ENCODE results near the gene OGDH.

OGDH gene

GRCh38 chr7:44709945-44710596, 103.6 kb downstream of the OGDH start:
- Histone ChIP-seq H3K4me3 (ENCODE audit: low read depth, low read length, poor library complexity, severe bottlenecking) (no peak overlapping the region), H3K27ac (ENCODE audit: low read depth, low read length, poor library complexity, severe bottlenecking) (no peak overlapping the region), H2AFZ (ENCODE audit: low read length) (no peak overlapping the region), H3K4me1 (ENCODE audit: insufficient read depth, low read length, severe bottlenecking) (no peaks in the 10 kb centered on the region), H3K79me2 (ENCODE audit: insufficient read depth, low read length) (no peaks in the 10 kb centered on the region), H3F3A (ENCODE audit: insufficient read depth, low read length) (no peaks in the 10 kb centered on the region), H3K9ac (ENCODE audit: low read length) (no peak overlapping the region), H3K9me2 (ENCODE audit: low read depth, low read length) (no peaks in the 10 kb centered on the region), H4K20me1 (ENCODE audit: insufficient read depth, low read length) (no peaks in the 10 kb centered on the region), H3K9me3 (ENCODE audit: low read length) (no peaks in the 10 kb centered on the region), H3K27me3 (ENCODE audit: insufficient read depth, low read length) (no peaks in the 10 kb centered on the region), H3K4me2 (ENCODE audit: low read length) (no peak overlapping the region), H3K36me3 (ENCODE audit: insufficient read depth, low read length) (peaks cover 42% of the 10 kb centered on the region)
- TF ChIP-seq CTCF (IDR thresholded peaks at IDR 0.05; ENCODE audit: low read length), result no peak
- TF ChIP-seq EZH2 (IDR thresholded peaks at IDR 0.05; ENCODE audit: borderline replicate concordance, low read length), result no peak

- H3K27me3 ChIP-seq (ENCODE audit: insufficient read depth, low read length), result no peaks in the 10 kb centered on the region
- TF ChIP-seq EZH2 (IDR thresholded peaks at IDR 0.05; ENCODE audit: borderline replicate concordance, low read length) (no peak), CTCF (IDR thresholded peaks at IDR 0.05; ENCODE audit: low read length) (no peak)
- H3K27ac ChIP-seq (ENCODE audit: low read depth, low read length, poor library complexity, severe bottlenecking), result no peak overlapping the region
- no peak overlapping the region for H3K4me3 ChIP-seq (ENCODE audit: low read depth, low read length, poor library complexity, severe bottlenecking)
- H3K9ac ChIP-seq (ENCODE audit: low read length), result no peak overlapping the region
- no peak overlapping the region for H2AFZ ChIP-seq (ENCODE audit: low read length)
- H3K9me2 ChIP-seq (ENCODE audit: low read depth, low read length), result no peaks in the 10 kb centered on the region
- no peaks in the 10 kb centered on the region for H3K4me1 ChIP-seq (ENCODE audit: insufficient read depth, low read length, severe bottlenecking)
- no peaks in the 10 kb centered on the region for H4K20me1 ChIP-seq (ENCODE audit: insufficient read depth, low read length)
- no peaks in the 10 kb centered on the region for H3K9me3 ChIP-seq (ENCODE audit: low read length)
- no peaks in the 10 kb centered on the region for H3F3A ChIP-seq (ENCODE audit: insufficient read depth, low read length)
- H3K36me3 ChIP-seq (ENCODE audit: insufficient read depth, low read length), result peaks cover 35% of the 10 kb centered on the region
- no peaks in the 10 kb centered on the region for H3K79me2 ChIP-seq (ENCODE audit: insufficient read depth, low read length)
- no peak overlapping the region for H3K4me2 ChIP-seq (ENCODE audit: low read length)
Observed at GRCh38 chr7:44711528-44711927, 105.1 kb downstream of the OGDH start.

DNA sequence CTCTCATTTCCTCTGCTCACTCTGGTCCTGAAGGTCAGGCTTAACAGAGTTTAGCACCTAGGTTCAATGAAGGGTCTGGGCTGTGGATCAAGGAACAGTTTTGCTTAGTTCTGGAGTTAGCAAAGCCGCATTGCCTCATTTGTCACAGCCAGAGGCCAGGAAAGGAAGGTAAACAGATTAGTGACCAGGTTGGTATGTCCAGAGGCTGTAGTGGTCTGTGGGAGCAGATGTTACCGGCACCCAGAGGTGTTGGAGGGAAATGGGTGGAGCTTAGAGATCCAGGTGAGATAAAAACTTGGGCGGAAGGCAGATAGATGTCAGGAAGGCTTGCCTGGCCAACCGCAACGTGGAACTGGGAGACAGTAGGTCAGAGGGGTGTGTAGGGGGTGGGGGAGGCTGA, 105.6 kb downstream of the OGDH start:
- H2AFZ ChIP-seq (ENCODE audit: low read length), result no peak overlapping the region
- peaks cover 30% of the 10 kb centered on the region for H3K36me3 ChIP-seq (ENCODE audit: insufficient read depth, low read length)
- H3K27ac ChIP-seq (ENCODE audit: low read depth, low read length, poor library complexity, severe bottlenecking), result no peak overlapping the region
- H3K9me3 ChIP-seq (ENCODE audit: low read length), result no peaks in the 10 kb centered on the region
- TF ChIP-seq EZH2 (IDR thresholded peaks at IDR 0.05; ENCODE audit: borderline replicate concordance, low read length) (no peak), CTCF (IDR thresholded peaks at IDR 0.05; ENCODE audit: low read length) (no peak)
- no peaks in the 10 kb centered on the region for H3K79me2 ChIP-seq (ENCODE audit: insufficient read depth, low read length)
- no peaks in the 10 kb centered on the region for H4K20me1 ChIP-seq (ENCODE audit: insufficient read depth, low read length)
- no peaks in the 10 kb centered on the region for H3K27me3 ChIP-seq (ENCODE audit: insufficient read depth, low read length)
- no peak overlapping the region for H3K4me3 ChIP-seq (ENCODE audit: low read depth, low read length, poor library complexity, severe bottlenecking)
- H3F3A ChIP-seq (ENCODE audit: insufficient read depth, low read length), result no peaks in the 10 kb centered on the region
- no peak overlapping the region for H3K9ac ChIP-seq (ENCODE audit: low read length)
- H3K4me2 ChIP-seq (ENCODE audit: low read length), result no peak overlapping the region
- no peaks in the 10 kb centered on the region for H3K4me1 ChIP-seq (ENCODE audit: insufficient read depth, low read length, severe bottlenecking)
- no peaks in the 10 kb centered on the region for H3K9me2 ChIP-seq (ENCODE audit: low read depth, low read length)

Measured in OCI-LY1 (cell line).